GM21381 (cell line): Measurements from ENCODE around the gene ADGRD1.

Experiments
- ATAC-seq: cut with Tn5 transposase; IDR thresholded peaks from one replicate; pipeline ENCODE4 v1.9.1; 2021; ENCODE audit warnings: mild to moderate bottlenecking, moderate library complexity; ENCODE audit not compliant: unreplicated experiment

ADGRD1 gene

GRCh38 chr12:131142891-131143657, 189.4 kb downstream of the ADGRD1 start:
- no peak for ATAC-seq

- ATAC-seq = no peak
Observed at GRCh38 chr12:131146173-131146675, 192.5 kb downstream of the ADGRD1 start.

- no peak for ATAC-seq
Observed at GRCh38 chr12:131147293-131147692, 193.6 kb downstream of the ADGRD1 start.

GRCh38 chr12:131147894-131148293, 194.2 kb downstream of the ADGRD1 start:
- ATAC-seq = no peak

GRCh38 chr12:131151558-131152345, 198.0 kb downstream of the ADGRD1 start:
- ATAC-seq = no peak

GRCh38 chr12:131152587-131152986, 198.9 kb downstream of the ADGRD1 start:
- ATAC-seq = no peak

GRCh38 chr12:131153016-131153415, 199.3 kb downstream of the ADGRD1 start:
- no peak for ATAC-seq

- ATAC-seq = no peak
Observed at GRCh38 chr12:131153956-131154355, 200.2 kb downstream of the ADGRD1 start.

GRCh38 chr12:131155131-131155530, 201.4 kb downstream of the ADGRD1 start:
- ATAC-seq = no peak

- ATAC-seq = no peak
Observed at GRCh38 chr12:131157743-131158142, 204.0 kb downstream of the ADGRD1 start.

- no peak for ATAC-seq
Observed at GRCh38 chr12:131159660-131160059, 206.0 kb downstream of the ADGRD1 start.

GRCh38 chr12:131162113-131162512, 208.4 kb downstream of the ADGRD1 start:
- ATAC-seq = no peak

- no peak for ATAC-seq
Observed at GRCh38 chr12:131163189-131163738, 209.6 kb downstream of the ADGRD1 start.

GRCh38 chr12:131164096-131164872, 210.6 kb downstream of the ADGRD1 start:
- ATAC-seq = no peak

- ATAC-seq = no peak
Observed at GRCh38 chr12:131166717-131167116, 213.0 kb downstream of the ADGRD1 start.

- ATAC-seq = no peak
Observed at GRCh38 chr12:131167334-131167733, 213.6 kb downstream of the ADGRD1 start.

- ATAC-seq = no peak
Observed at GRCh38 chr12:131171029-131171428, 217.3 kb downstream of the ADGRD1 start.

GRCh38 chr12:131174901-131175300, 221.2 kb downstream of the ADGRD1 start:
- ATAC-seq = no peak

- ATAC-seq = no peak
Observed at GRCh38 chr12:131176266-131176665, 222.6 kb downstream of the ADGRD1 start.

GRCh38 chr12:131176926-131177325, 223.2 kb downstream of the ADGRD1 start:
- ATAC-seq = no peak

- no peak for ATAC-seq
Observed at GRCh38 chr12:131177599-131177998, 223.9 kb downstream of the ADGRD1 start.
